ENCODE measurements around the gene TNFRSF11A.

DNA sequence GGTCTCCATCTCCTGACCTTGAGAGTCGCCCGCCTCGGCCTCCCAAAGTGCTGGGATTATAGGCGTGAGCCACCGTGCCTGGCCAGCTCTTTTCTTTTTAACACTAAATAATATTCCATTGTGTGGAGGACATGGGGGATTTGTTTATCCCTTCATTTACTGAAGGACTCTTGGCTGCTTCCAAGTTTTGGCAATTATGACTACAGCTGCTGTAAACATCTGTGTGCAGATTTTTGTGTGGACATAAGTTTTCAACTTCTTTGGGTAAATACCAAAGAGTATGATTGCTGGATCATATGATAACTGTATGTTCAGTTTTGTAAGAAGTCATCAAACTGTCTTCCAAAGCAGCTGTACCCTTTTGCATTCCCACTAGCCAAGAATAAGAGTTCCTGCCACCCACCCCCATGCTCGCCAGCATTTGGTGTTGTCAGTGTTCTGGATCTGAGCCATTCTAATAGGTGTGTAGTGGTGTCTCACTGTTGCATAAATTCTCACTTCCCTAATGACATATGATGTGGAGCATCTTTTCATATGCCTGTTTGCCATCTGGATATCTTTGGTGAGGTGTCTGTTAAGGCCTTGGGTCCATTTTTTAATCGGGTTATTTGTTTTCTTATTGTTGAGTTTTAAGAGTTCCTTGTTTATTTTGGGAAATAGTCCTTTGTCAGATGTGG is 52.2 kb downstream of the TNFRSF11A start:
- TF ChIP-seq, protein P1, sequence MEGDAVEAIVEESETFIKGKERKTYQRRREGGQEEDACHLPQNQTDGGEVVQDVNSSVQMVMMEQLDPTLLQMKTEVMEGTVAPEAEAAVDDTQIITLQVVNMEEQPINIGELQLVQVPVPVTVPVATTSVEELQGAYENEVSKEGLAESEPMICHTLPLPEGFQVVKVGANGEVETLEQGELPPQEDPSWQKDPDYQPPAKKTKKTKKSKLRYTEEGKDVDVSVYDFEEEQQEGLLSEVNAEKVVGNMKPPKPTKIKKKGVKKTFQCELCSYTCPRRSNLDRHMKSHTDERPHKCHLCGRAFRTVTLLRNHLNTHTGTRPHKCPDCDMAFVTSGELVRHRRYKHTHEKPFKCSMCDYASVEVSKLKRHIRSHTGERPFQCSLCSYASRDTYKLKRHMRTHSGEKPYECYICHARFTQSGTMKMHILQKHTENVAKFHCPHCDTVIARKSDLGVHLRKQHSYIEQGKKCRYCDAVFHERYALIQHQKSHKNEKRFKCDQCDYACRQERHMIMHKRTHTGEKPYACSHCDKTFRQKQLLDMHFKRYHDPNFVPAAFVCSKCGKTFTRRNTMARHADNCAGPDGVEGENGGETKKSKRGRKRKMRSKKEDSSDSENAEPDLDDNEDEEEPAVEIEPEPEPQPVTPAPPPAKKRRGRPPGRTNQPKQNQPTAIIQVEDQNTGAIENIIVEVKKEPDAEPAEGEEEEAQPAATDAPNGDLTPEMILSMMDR (IDR thresholded peaks at IDR 0.05), result no peak
- no peak for TF ChIP-seq ZFX (IDR thresholded peaks at IDR 0.05; ENCODE audit: borderline replicate concordance)

Data from 22Rv1 (cell line).